HG02852 (cell line): ENCODE data around the gene PERP.
"Not testable (repeated sequence)": the region's sequence is repeated elsewhere in the genome, so short reads cannot be mapped to it uniquely, and the experiment has no call there.

Source experiments
- ATAC-seq: cut with Tn5 transposase; IDR thresholded peaks from one replicate; pipeline ENCODE4 v1.9.1; 2021; ENCODE audit warnings: mild to moderate bottlenecking, moderate library complexity; ENCODE audit not compliant: unreplicated experiment

The PERP gene

GRCh38 chr6:138107078-138107751, at the start of gene PERP:
PERP (minus strand) TSS chr6:138107419; CDS start chr6:138107340, 79 bp downstream.
- peak; percentile 74 for ATAC-seq

DNA sequence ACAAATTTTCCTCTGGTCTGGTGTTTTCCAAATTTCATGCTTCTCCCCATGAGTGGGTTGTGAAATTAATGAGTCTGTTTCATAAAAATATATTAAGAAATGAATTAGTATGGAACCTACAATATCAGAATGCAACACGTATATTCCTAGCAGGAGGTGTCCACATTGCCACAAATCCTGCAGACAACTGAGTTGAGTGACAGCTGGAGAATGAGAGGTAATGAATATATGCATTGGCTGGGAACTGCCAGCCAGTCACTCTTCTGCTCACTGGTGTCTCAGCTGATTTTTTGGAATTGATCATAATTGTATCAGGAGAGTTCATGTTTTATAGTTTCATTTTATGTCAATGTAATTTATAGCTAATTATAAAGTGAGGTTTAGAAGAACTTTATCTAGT, 48.2 kb upstream of the PERP start:
- no peak for ATAC-seq

- no peak for ATAC-seq
Measured at GRCh38 chr6:138146544-138146943, 39.3 kb upstream of the PERP start.

DNA sequence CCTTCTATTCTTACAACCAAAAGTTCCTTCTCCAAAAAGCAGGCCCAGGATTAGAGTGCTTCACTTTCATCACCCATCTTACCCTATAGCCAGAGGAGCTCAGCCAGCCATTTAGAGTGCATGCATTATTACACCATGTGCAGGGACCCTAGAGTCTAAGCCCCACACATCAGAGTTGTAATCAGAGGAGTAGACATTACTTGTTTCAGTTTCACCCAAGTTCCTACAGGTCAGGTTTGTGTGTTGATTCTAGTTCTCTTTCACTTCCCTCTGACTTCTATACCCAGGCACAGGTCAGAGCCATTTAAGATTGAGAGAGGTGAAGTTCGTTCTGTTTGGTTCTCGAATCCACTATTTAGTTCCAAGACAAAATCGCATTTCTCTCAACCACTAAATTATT, 38.2 kb upstream of the PERP start:
- no peak for ATAC-seq

DNA sequence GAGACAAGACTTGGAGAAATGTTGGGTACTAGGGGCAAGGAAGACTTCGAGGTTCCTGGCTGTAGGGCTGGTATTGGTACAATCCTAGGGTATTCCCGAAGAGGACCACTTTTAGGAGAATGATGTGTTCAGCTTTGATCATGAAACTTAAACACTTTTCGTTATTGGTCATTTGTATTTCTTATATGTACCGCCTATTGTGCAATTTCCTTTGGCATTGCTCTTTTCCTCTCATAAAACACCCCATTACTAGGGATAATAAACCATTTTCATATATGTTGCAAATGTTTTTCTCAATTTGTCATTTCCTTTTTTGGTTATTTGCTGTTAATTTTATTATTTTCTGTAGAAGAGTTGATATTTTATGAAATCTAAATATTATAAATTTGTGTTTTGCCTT, 35.6 kb upstream of the PERP start:
- ATAC-seq, result no peak

GRCh38 chr6:138129190-138129589, 22.0 kb upstream of the PERP start:
- no peak for ATAC-seq

- no peak for ATAC-seq
Measured at GRCh38 chr6:138128096-138128495, 20.9 kb upstream of the PERP start.

GRCh38 chr6:138124096-138124495, 16.9 kb upstream of the PERP start:
- ATAC-seq, result no peak

- ATAC-seq, result no peak
Measured at GRCh38 chr6:138119976-138120375, 12.8 kb upstream of the PERP start.

GRCh38 chr6:138119229-138119628, 12.0 kb upstream of the PERP start:
- not testable (repeated sequence) for ATAC-seq

- no peak for ATAC-seq
Measured at GRCh38 chr6:138117376-138117914, 10.2 kb upstream of the PERP start.

- ATAC-seq, result no peak
Measured at GRCh38 chr6:138116661-138116999, 9.4 kb upstream of the PERP start.

- ATAC-seq, result peak; percentile 70
Measured at GRCh38 chr6:138115877-138116660, 8.8 kb upstream of the PERP start.

DNA sequence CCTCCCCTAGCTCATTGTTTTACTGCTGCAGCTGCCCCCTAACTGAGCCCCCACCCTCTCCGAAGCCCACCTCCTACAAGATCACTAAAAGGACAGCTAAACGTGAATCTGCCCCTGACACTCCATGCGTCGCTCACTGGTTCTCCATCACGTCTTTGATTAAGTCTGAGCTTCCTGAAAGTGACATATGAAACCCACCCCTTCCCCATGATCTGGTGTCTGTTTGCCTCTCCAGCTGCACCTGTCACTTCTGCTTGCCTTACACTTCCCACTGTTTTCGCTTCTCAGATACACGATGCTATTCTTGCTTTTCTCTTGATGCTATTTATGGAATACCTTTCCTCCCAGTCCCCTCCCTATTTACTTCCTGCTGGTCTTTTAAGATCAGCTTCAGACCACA, 8.0 kb upstream of the PERP start:
- no peak for ATAC-seq

- no peak for ATAC-seq
Measured at GRCh38 chr6:138113588-138114210, 6.5 kb upstream of the PERP start.

DNA sequence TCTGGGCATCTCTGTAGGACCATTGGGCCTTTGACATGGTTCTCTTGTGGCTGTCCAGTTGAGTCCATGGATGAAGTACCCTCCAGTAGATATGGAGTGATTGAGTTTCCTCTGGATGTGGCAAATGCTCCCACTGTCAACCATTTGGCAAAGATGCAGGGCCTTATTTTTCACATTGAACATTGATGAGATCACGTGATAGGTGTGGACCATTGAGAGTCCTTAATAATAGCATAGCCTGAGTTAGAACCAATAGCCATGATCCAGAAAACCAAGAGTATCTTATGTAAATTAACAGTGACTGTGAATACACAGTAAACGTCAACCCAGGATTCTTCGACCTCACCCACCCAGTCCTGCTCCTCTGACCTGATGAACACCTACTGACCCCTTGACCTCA, 3.0 kb upstream of the PERP start:
- no peak for ATAC-seq

DNA sequence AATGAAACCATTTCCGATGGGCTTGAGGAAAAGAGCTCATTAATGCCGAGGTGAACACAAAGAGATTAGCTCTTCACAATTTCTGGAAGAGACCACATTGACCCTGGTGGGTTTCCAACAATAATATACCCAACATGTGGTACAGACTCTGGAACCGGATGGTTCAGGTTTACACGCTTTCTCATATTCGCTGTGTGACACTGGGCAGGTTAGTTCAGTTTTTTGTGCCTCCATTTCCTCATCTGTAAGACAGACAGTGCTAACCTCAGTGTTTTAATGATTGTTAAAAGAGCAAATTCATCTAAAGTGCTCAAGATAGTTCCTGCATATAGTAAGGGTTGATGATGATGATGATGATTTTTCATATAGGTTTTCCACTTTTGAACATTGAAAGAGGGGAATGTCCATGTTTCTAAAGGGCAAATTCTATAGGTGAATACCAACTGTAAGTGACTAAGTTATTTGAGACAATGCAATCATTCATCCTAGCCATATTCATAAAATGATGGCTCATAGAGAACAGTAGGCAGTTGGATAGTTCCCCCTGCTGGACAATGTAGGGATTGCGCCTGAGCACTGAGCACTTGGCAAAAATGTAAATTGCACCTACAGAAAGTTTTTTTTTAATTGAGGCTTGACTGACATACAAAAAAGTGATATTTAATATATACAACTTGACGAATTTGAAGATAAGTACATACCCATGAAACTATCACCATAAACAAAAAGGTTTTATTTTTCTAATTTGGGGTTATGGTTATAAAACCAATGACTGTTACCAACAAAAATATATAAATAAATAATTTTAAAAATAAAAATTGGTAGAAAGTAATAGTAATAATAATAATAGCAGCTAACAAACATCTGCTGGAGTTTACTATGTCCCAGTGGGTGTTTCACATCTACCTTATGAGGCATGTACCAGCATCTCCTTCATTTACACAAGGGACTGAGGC, 2.1 kb upstream of the PERP start:
- ATAC-seq, result no peak

- ATAC-seq, result peak; percentile 14
Measured at GRCh38 chr6:138107752-138108592, 753 bp upstream of the PERP start.

DNA sequence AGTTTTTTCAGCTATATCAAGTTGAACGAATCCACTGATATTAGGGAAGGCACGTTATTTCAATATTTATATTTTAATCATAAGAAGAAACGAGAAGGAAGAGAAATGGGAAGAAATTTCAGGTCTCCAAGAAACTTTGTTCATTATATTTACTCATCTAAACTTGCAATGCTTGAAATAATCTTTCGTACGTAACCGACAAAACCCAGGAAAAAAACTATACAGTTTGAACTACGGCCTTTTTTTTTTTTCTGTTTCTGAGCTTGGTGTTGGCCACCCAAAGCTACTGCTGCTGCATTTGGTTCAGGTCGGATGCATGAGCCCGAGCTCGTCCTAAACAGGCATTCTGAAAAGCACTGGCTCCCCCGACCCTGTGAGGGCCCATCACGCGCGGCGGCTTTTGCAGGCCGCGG, 548 bp downstream of the PERP start:
- no peak for ATAC-seq
